ENCODE data around the gene LLGL2. TPM values are rescaled to one million over a fixed set of nuclear protein-coding genes. Genes with fewer than 3 reads are reported as not detected.

The LLGL2 gene
- total and polyA plus RNA-seq, 10 of the 15 experiments (the other 5 are each of a cell fraction or from before 2014, with no cell fraction given) = 0.21 to 9.9 (median 4.5) TPM

- no peaks in the 10 kb centered on the region for H3K79me2 ChIP-seq (ENCODE audit: control insufficient read depth, insufficient read depth, low read length)
These were observed 64.4 kb downstream of the LLGL2 start for GRCh38 chr17:75589919-75590303.

More at GRCh38 chr17:75589919-75590303, 64.4 kb downstream of the LLGL2 start:
- 0 out of 2 replicates have a peak, but pooled peaks cover 4% of the 10 kb centered on the region for H3K4me1 ChIP-seq (ENCODE audit: control insufficient read depth, insufficient read depth, low read length)
- ATAC-seq (no peak), FAIRE-seq (no peak), DNase-seq (ENCODE audit: low read depth, low spot score) (no peak)
- no peak overlapping the region for H2AFZ ChIP-seq (ENCODE audit: control insufficient read depth, low read depth, low read length)
- H3K4me3 ChIP-seq = no peak overlapping the region; the same call in 1 of the 2 replicates
- H3K9ac ChIP-seq (ENCODE audit: control insufficient read depth, insufficient read depth, low read length) = no peak overlapping the region
- H3K9me3 ChIP-seq (replicated peaks; ENCODE audit: control insufficient read depth, insufficient read depth, low read length) = no peaks in the 10 kb centered on the region
- 0 out of 2 replicates have a peak overlapping the region, but pooled peaks have one; percentile 68 for H3K4me2 ChIP-seq (ENCODE audit: control insufficient read depth, insufficient read depth)
- peaks cover 5 to 9% of the 10 kb centered on the region in 2 experiments for H3K27me3 ChIP-seq (replicated peaks in 1 of 2; ENCODE audit: control insufficient read depth in 2 of 2, insufficient read depth in 2 of 2, low read length in 1 of 2)
- ChIA-PET SMC1A (ENCODE audit: uncharacterized antibody, unreplicated experiment) (no interaction called here), CTCF (interaction anchor here (0.8 to 3.7 kb wide), 10 partner anchors 12 to 299 kb away, joined by 3 to 20 read pairs (median 4); partner anchors contain the start of gene TSEN54), RAD21 (ENCODE audit: unreplicated experiment) (interaction anchor here (1.5 to 1.8 kb wide), 2 partner anchors 74 to 388 kb away, joined by 3 to 4 read pairs; partner anchors contain the start of gene TSEN54), POLR2A (interaction anchor here (0.7 kb wide), 1 partner anchor 55 kb away, joined by 3 read pairs; no protein-coding TSS in a partner anchor)
- WGBS (ENCODE audit: insufficient coverage, insufficient replicate concordance, low lambda C conversion rate, missing lambda C conversion rate) = 78% methylated on average over 29 of the region's 29 CpGs
- intact Hi-C loops (cut with micrococcal nuclease; ENCODE audit: unreplicated experiment) = loop anchor here (1.0 to 2.0 kb wide), 2 partner anchors 73 to 164 kb away; partner anchors contain the start of gene TSEN54
- no peaks in the 10 kb centered on the region for H3K36me3 ChIP-seq (ENCODE audit: control insufficient read depth in 2 of 2, insufficient read depth in 2 of 2, low read length in 1 of 2)
- BruUV-seq (replicated peaks) = no TSS peak
- no peak for TF ChIP-seq RFX5 (IDR thresholded peaks at IDR 0.05; ENCODE audit: low read depth, low read length)
- no peak for TF ChIP-seq FOXK2 (IDR thresholded peaks at IDR 0.05)
- TF ChIP-seq BCL3 (IDR thresholded peaks at IDR 0.05; ENCODE audit: borderline replicate concordance, insufficient read depth, low read depth, low read length, poor library complexity, severe bottlenecking) = no peak
- no peak for TF ChIP-seq E2F4 (IDR thresholded peaks at IDR 0.05; ENCODE audit: low read depth, low read length)
- TF ChIP-seq ATF3 (IDR thresholded peaks at IDR 0.05; ENCODE audit: borderline replicate concordance, extremely low read depth, low read depth, low read length) = no peak
- in situ Hi-C loops (cut with MboI) = loop anchor here (10.0 kb wide), 1 partner anchor 165 kb away; no protein-coding TSS in a partner anchor
- no peak overlapping the region for H3K27ac ChIP-seq (ENCODE audit: control insufficient read depth, insufficient read depth)
- no peaks in the 10 kb centered on the region for H4K20me1 ChIP-seq (ENCODE audit: control insufficient read depth, insufficient read depth)
